Osteocyte (in vitro differentiated cells): Measurements from ENCODE around the gene ITPRIP. TPM values are rescaled to one million over a fixed set of nuclear protein-coding genes. Genes with fewer than 3 reads are reported as not detected.
A peak's percentile ranks its signal among the peaks of the same experiment; 100 is the strongest.

Experiments used
- DNase-seq: peaks from one replicate; pipeline ENCODE4 v3.0.0; 2021; ENCODE audit warnings: mixed read lengths; ENCODE audit not compliant: unreplicated experiment; ENCODE audit errors: extremely low spot score
- H3K27ac Mint-ChIP-seq: one replicate; pipeline ENCODE4 v1.8.0; 2021; ENCODE audit warnings: mild to moderate bottlenecking, mixed read lengths; ENCODE audit not compliant: unreplicated experiment
- H3K27me3 Mint-ChIP-seq: one replicate; pipeline ENCODE4 v1.8.0; 2021; ENCODE audit warnings: mixed read lengths; ENCODE audit not compliant: unreplicated experiment
- H3K36me3 Mint-ChIP-seq: one replicate; pipeline ENCODE4 v1.8.0; 2021; ENCODE audit warnings: mixed read lengths; ENCODE audit not compliant: unreplicated experiment
- H3K4me1 Mint-ChIP-seq: one replicate; pipeline ENCODE4 v1.8.0; 2021; ENCODE audit warnings: mixed read lengths; ENCODE audit not compliant: unreplicated experiment
- H3K4me3 Mint-ChIP-seq: one replicate; pipeline ENCODE4 v1.8.0; 2021; ENCODE audit warnings: mild to moderate bottlenecking, moderate library complexity, mixed read lengths; ENCODE audit not compliant: unreplicated experiment
- H3K9me3 Mint-ChIP-seq: one replicate; pipeline ENCODE4 v1.8.0; 2021; ENCODE audit warnings: mixed read lengths; ENCODE audit not compliant: unreplicated experiment
- total RNA-seq: library from RNA; stranded (reverse); gene quantifications from 2 replicates; pipeline ENCODE4 v1.2.1, GENCODE V29; 2021
- TF ChIP-seq, protein P1 (sequence below): fragments of 200-600 bp; sonication (generic); IDR thresholded peaks from 2 replicates; pipeline ENCODE4 v1.5.0; 2021; ENCODE audit warnings: antibody characterized with exemption, mild to moderate bottlenecking, moderate library complexity

The ITPRIP gene
- total RNA-seq, 1 donor from 2014 or later, result 17.5 TPM

GRCh38 chr10:104323085-104323484 lies 15.2 kb downstream of the ITPRIP start:
- no peak overlapping the region for H3K27ac Mint-ChIP-seq
- TF ChIP-seq, protein P1, sequence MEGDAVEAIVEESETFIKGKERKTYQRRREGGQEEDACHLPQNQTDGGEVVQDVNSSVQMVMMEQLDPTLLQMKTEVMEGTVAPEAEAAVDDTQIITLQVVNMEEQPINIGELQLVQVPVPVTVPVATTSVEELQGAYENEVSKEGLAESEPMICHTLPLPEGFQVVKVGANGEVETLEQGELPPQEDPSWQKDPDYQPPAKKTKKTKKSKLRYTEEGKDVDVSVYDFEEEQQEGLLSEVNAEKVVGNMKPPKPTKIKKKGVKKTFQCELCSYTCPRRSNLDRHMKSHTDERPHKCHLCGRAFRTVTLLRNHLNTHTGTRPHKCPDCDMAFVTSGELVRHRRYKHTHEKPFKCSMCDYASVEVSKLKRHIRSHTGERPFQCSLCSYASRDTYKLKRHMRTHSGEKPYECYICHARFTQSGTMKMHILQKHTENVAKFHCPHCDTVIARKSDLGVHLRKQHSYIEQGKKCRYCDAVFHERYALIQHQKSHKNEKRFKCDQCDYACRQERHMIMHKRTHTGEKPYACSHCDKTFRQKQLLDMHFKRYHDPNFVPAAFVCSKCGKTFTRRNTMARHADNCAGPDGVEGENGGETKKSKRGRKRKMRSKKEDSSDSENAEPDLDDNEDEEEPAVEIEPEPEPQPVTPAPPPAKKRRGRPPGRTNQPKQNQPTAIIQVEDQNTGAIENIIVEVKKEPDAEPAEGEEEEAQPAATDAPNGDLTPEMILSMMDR, result no peak
- no peak overlapping the region for H3K4me3 Mint-ChIP-seq
- H3K9me3 Mint-ChIP-seq, result no peaks in the 10 kb centered on the region
- H3K36me3 Mint-ChIP-seq, result peaks cover 5% of the 10 kb centered on the region
- H3K27me3 Mint-ChIP-seq, result no peaks in the 10 kb centered on the region
- peaks cover 78% of the 10 kb centered on the region for H3K4me1 Mint-ChIP-seq
- no peak for DNase-seq

GRCh38 chr10:104322416-104322782 lies 15.9 kb downstream of the ITPRIP start:
- Mint-ChIP-seq H3K4me3 (no peak overlapping the region), H3K36me3 (peaks cover 8% of the 10 kb centered on the region), H3K27me3 (no peaks in the 10 kb centered on the region), H3K4me1 (peaks cover 78% of the 10 kb centered on the region), H3K27ac (no peak overlapping the region), H3K9me3 (no peaks in the 10 kb centered on the region)
- TF ChIP-seq, protein P1, result no peak
- DNase-seq, result no peak

DNA sequence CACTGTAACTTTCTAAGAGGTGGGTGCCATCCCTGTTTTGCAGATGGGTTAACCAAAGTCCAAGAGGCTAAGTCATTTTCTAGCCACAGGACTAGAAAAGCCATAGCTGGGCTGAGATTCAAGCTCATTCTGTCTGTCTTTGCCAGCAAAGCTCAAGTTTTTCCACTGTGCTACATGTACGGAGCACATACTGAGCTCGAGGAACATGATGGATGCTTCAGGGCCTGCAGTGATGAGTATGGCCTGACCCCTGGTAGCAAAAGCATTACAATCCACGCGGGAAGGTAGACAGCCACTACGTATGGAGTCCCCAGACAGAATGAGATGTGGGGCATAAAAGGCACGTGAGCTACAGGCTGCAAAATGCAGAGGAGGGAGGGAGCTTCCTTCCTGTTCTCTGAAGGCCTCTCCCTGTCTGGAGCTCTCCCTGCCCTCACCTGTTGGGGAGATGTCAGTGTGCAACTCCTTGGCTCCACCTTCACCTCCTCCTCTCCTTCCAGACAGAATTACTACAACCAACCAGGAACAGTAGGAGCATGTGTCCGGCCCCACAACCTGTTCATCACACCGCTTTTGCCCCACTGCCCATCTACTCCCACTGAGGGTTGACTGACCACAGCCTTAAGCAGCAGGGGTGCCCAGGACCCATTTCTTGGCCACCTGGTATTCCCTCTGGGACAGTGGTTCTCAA lies 16.4 kb downstream of the ITPRIP start:
- TF ChIP-seq, protein P1, result no peak
- Mint-ChIP-seq H3K4me1 (peaks cover 78% of the 10 kb centered on the region), H3K4me3 (no peak overlapping the region), H3K36me3 (peaks cover 8% of the 10 kb centered on the region), H3K27ac (no peak overlapping the region), H3K27me3 (no peaks in the 10 kb centered on the region), H3K9me3 (no peaks in the 10 kb centered on the region)
- DNase-seq, result no peak

DNA sequence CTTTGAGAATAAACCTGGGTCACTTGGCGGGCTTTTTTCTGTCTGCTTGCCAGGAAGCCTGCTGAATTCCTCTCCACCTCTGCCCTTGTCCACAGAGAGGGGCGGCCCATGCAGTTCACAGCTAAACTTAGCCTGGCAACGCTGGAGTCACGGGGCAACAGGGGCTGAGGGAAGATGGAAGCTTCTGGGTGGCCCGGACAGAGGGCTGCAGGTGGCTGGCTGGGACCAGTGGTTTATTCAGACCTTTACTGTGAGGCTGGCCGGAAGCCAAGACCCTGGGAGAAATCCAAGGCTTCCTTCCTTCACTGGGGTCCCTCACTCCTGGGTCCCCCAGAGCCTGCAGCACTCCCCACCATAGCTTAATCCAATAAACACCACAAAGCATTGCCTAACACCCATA lies 17.0 kb downstream of the ITPRIP start:
- Mint-ChIP-seq H3K36me3 (peaks cover 8% of the 10 kb centered on the region), H3K27ac (no peak overlapping the region), H3K4me1 (peaks cover 78% of the 10 kb centered on the region), H3K27me3 (no peaks in the 10 kb centered on the region), H3K9me3 (no peaks in the 10 kb centered on the region), H3K4me3 (no peak overlapping the region)
- TF ChIP-seq, protein P1, result no peak
- no peak for DNase-seq

DNA sequence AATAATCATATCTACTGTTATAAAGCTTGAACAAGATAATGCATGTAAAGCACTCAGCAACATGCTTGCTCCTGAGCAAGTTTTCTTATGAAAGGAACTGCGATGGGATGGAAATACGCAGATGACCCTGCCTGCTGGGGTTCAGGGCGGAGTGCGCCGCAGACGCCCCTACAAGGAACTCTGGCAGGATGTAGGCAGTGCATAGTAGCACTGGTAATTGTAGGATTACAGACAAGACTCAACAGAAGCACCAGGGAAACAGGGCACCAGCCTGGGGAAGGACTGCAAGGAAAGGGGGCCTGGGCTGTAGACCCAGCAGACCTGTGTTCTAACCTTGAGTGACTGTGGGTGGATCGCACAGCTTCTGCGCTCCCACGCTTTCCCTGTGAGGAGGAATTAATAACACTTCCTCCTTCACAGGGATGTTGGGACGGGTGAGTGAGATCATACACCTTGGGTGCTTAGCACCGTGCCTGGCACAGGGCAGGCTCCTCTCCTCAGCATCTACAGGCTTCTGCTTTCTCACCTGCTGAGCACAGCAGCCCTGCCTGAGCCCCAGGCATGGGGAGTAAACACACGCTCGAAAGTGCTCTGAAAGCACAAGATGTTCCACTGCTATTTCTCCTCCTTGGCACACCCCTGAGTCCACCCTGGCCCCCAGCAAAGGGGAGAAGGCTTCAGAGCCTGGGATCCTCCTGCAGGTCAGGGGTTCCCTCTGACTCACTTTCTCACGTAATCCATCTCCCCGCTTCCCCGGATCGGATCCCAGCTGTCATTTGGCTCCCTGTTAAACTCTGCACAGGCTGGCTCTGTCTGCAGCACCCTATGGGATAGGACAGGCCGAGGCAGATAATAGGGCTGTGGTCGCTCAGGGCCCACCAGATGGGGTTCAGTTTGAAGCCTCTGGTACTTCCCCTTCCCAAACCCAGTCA lies 19.2 kb downstream of the ITPRIP start:
- Mint-ChIP-seq H3K9me3 (no peaks in the 10 kb centered on the region), H3K27me3 (no peaks in the 10 kb centered on the region), H3K27ac (peak overlapping the region; percentile 82), H3K36me3 (peaks cover 4% of the 10 kb centered on the region), H3K4me3 (no peak overlapping the region), H3K4me1 (peaks cover 66% of the 10 kb centered on the region)
- DNase-seq, result no peak
- TF ChIP-seq, protein P1, result no peak
